Activated CD4-positive, alpha-beta T cell treated with anti-CD3 and anti-CD28 coated beads, Interleukin-2, Interleukin-6, amounts not matched to agents 100 ng/mL and 50 ng/mL, durations not matched to agents 16 hours and 8 hours (primary cell): ENCODE measurements around the gene TTC27.
"Not testable (repeated sequence)": the region's sequence is repeated elsewhere in the genome, so short reads cannot be mapped to it uniquely, and the experiment has no call there.

Experiments
- DNase-seq: peaks from one replicate; pipeline ENCODE4 v3.0.0-alpha.2; 2020

TTC27 gene

GRCh38 chr2:32720771-32721170 lies 92.9 kb downstream of the TTC27 start:
- no peak for DNase-seq

- no peak for DNase-seq
These were observed 93.5 kb downstream of the TTC27 start for GRCh38 chr2:32721376-32721775.

- no peak for DNase-seq
These were observed 95.7 kb downstream of the TTC27 start for GRCh38 chr2:32723467-32724079.

GRCh38 chr2:32726678-32727077 lies 98.8 kb downstream of the TTC27 start:
- not testable (repeated sequence) for DNase-seq

GRCh38 chr2:32727157-32727556 lies 99.3 kb downstream of the TTC27 start:
- no peak for DNase-seq

- DNase-seq = not testable (repeated sequence)
These were observed 103.1 kb downstream of the TTC27 start for GRCh38 chr2:32730958-32731357.

- DNase-seq = no peak
These were observed 104.3 kb downstream of the TTC27 start for GRCh38 chr2:32732120-32732519.

GRCh38 chr2:32732912-32733472 lies 105.1 kb downstream of the TTC27 start:
- no peak for DNase-seq

- no peak for DNase-seq
These were observed 107.5 kb downstream of the TTC27 start for GRCh38 chr2:32735348-32735747.

GRCh38 chr2:32738939-32739338 lies 111.1 kb downstream of the TTC27 start:
- no peak for DNase-seq

- no peak for DNase-seq
These were observed 111.8 kb downstream of the TTC27 start for GRCh38 chr2:32739664-32740063.

GRCh38 chr2:32741575-32741974 lies 113.7 kb downstream of the TTC27 start:
- DNase-seq = no peak

GRCh38 chr2:32742376-32742775 lies 114.5 kb downstream of the TTC27 start:
- DNase-seq = no peak

GRCh38 chr2:32743480-32744236 lies 115.8 kb downstream of the TTC27 start:
- DNase-seq = no peak

- DNase-seq = peak; percentile 41
These were observed 117.3 kb downstream of the TTC27 start for GRCh38 chr2:32745191-32745590.

GRCh38 chr2:32745675-32746074 lies 117.8 kb downstream of the TTC27 start:
- no peak for DNase-seq

GRCh38 chr2:32746669-32747068 lies 118.8 kb downstream of the TTC27 start:
- no peak for DNase-seq

- no peak for DNase-seq
These were observed 120.3 kb downstream of the TTC27 start for GRCh38 chr2:32748158-32748557.

GRCh38 chr2:32750880-32751279 lies 123.0 kb downstream of the TTC27 start:
- DNase-seq = no peak

- DNase-seq = no peak
These were observed 124.4 kb downstream of the TTC27 start for GRCh38 chr2:32752205-32752604.

GRCh38 chr2:32752952-32753351 lies 125.1 kb downstream of the TTC27 start:
- no peak for DNase-seq

- DNase-seq = not testable (repeated sequence)
These were observed 126.8 kb downstream of the TTC27 start for GRCh38 chr2:32754676-32755075.

GRCh38 chr2:32755666-32756065 lies 127.8 kb downstream of the TTC27 start:
- no peak for DNase-seq

- peak; percentile 11 for DNase-seq
These were observed 128.4 kb downstream of the TTC27 start for GRCh38 chr2:32756074-32756727.
